NCI-H146 treated with DMSO at 0.1 percent for 48 hours (cell line): Measurements from ENCODE around the gene FLRT2.
A peak's percentile ranks its signal among the peaks of the same experiment; 100 is the strongest.

Experiments
- DNase-seq: peaks from one replicate; lab custom pipeline; 2025; ENCODE audit not compliant: unreplicated experiment; lab: John Stamatoyannopoulos, UW

The FLRT2 gene

GRCh38 chr14:85587151-85587711 lies 57.3 kb downstream of the FLRT2 start:
- no peak for DNase-seq

GRCh38 chr14:85590784-85591183 lies 60.8 kb downstream of the FLRT2 start:
- no peak for DNase-seq

- DNase-seq: no peak
These were observed 64.3 kb downstream of the FLRT2 start for GRCh38 chr14:85594217-85594616.

GRCh38 chr14:85595981-85596380 lies 66.0 kb downstream of the FLRT2 start:
- no peak for DNase-seq

- no peak for DNase-seq
These were observed 66.6 kb downstream of the FLRT2 start for GRCh38 chr14:85596562-85596961.

GRCh38 chr14:85597701-85598100 lies 67.8 kb downstream of the FLRT2 start:
- DNase-seq: no peak

GRCh38 chr14:85599939-85600338 lies 70.0 kb downstream of the FLRT2 start:
- DNase-seq: no peak

GRCh38 chr14:85601246-85601645 lies 71.3 kb downstream of the FLRT2 start:
- peak; percentile 84 for DNase-seq

- DNase-seq: no peak
These were observed 71.7 kb downstream of the FLRT2 start for GRCh38 chr14:85601690-85602089.

GRCh38 chr14:85602345-85602744 lies 72.4 kb downstream of the FLRT2 start:
- no peak for DNase-seq

GRCh38 chr14:85604021-85604420 lies 74.1 kb downstream of the FLRT2 start:
- no peak for DNase-seq

- no peak for DNase-seq
These were observed 74.8 kb downstream of the FLRT2 start for GRCh38 chr14:85604714-85605113.

- no peak for DNase-seq
These were observed 77.7 kb downstream of the FLRT2 start for GRCh38 chr14:85607651-85608081.

GRCh38 chr14:85613496-85613895 lies 83.6 kb downstream of the FLRT2 start:
- DNase-seq: no peak

- DNase-seq: no peak
These were observed 86.5 kb downstream of the FLRT2 start for GRCh38 chr14:85616386-85616885.

GRCh38 chr14:85616886-85617285 lies 86.9 kb downstream of the FLRT2 start:
- DNase-seq: no peak

GRCh38 chr14:85617791-85618190 lies 87.8 kb downstream of the FLRT2 start:
- no peak for DNase-seq

GRCh38 chr14:85618390-85618789 lies 88.4 kb downstream of the FLRT2 start:
- DNase-seq: no peak

GRCh38 chr14:85618978-85619377 lies 89.0 kb downstream of the FLRT2 start:
- no peak for DNase-seq

GRCh38 chr14:85619851-85620250 lies 89.9 kb downstream of the FLRT2 start:
- DNase-seq: no peak

GRCh38 chr14:85620947-85621346 lies 91.0 kb downstream of the FLRT2 start:
- no peak for DNase-seq

- no peak for DNase-seq
These were observed 92.2 kb downstream of the FLRT2 start for GRCh38 chr14:85622106-85622505.

GRCh38 chr14:85622986-85623685 lies 93.2 kb downstream of the FLRT2 start:
- no peak for DNase-seq
